HG03432 (cell line): ENCODE measurements around the gene RASL11B.
A peak's percentile ranks its signal among the peaks of the same experiment; 100 is the strongest.

Experiments
- ATAC-seq: cut with Tn5 transposase; IDR thresholded peaks from one replicate; pipeline ENCODE4 v1.9.1; 2021; ENCODE audit warnings: mild to moderate bottlenecking, moderate library complexity; ENCODE audit not compliant: unreplicated experiment

The RASL11B gene

DNA sequence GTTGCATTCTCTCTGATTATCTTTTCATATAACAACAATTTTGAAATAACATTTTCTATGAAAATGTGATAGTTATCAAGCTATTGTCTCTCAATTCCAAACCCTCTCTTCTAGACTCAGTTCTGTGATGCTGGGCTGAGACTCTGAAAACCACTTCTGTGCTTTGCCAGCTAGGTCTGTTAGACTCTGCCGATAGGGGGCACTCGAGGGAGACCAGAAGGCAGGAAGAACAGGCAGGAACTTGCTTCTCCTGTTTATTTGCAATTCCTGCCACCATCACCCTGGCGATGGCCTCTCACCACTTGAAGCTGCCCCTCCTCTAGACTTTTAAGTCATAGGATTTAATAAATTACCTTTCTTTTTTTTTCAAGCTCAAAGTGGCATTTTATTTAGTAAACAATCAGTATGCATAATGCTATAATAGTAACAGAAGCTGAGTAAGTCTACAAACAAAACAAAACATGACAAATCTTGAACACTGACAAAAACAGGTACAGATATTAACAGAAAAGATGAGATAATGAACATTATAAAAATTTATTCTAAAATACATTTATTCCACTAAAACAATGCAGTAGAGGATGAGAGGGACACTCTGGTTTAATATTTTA lies 49.7 kb downstream of the RASL11B start:
- ATAC-seq, result peak; percentile 93

- ATAC-seq, result no peak
Measured at GRCh38 chr4:52912608-52913007, 50.5 kb downstream of the RASL11B start.

DNA sequence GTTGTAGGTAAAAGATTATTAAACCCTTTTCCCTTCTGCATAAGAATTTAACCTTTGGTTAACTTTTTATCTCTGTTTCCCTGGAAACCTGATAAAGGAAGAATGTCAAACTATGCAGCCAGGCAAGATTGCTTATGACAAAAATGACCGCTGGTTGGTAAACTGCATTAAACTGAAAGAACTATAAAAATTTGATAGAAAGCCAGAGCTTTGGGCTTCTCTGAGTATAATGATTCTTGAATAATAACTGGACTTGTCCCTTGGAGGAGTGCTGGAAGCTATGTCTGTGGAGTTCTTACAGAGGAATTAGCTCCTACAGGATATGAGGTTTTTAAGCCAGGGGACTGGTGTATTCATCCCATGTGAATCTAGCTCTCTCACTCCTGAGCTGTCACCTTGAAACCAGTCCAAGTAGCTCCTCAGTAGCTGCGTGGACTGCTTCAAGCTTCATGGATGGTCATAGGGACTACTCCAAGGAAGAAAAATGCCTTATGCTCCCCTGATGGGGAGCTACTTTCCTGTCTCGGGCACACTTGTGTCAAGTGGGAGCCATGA lies 52.0 kb downstream of the RASL11B start:
- ATAC-seq, result no peak

GRCh38 chr4:52915191-52915590 lies 53.1 kb downstream of the RASL11B start:
- no peak for ATAC-seq

- ATAC-seq, result no peak
Measured at GRCh38 chr4:52915730-52916300, 53.7 kb downstream of the RASL11B start.
